HG03097 (cell line): Measurements from ENCODE around the gene BUB1B.

Experiments used
- ATAC-seq: cut with Tn5 transposase; IDR thresholded peaks from one replicate; pipeline ENCODE4 v1.9.1; 2021; ENCODE audit not compliant: unreplicated experiment, low FRiP score

The BUB1B gene

DNA sequence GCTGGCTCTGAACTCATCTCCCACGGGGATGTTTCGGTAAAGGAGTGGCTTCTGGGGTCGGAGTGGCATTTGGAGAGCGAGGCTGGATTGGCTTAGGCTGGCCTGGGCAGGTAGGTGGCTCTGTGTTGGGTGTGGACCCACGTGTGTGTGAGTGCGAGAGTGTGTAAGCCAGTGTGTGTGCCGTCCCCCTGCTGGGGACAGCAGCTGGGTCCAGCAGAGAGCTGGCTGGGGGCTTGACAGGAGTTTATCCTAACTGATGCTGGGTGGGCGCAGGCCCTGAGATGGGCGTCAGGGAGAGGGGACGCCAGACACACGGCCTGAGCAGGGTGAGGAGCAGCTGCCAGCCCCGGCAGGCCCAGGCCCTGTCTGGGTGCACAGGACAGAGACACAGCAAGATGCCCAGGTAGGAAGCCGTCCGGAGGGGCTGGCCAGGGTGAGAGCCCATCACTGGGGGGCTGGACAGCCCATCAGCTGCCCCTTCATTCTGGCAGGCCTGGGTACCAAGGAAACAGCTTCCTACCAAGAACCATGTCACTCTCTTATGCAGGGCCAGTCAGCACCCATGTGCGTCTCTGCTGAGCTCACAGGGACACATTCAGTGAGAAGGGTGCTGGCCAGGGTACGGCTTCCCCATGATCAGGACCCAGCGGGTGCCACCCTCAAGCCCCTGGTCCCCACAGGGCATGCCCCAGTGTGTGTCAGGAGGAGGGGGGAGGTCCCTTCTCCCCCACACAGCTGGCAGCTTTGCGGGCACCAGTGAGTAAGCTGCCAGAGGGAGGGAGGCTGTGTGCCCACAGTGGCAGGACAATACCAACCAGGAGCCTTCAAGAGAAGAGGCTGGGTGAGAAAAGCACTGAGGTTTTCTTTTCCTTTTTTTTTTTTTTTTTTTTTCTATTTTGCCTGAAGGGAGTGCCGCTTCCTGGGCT is 79.1 kb downstream of the BUB1B start:
- ATAC-seq, result no peak

DNA sequence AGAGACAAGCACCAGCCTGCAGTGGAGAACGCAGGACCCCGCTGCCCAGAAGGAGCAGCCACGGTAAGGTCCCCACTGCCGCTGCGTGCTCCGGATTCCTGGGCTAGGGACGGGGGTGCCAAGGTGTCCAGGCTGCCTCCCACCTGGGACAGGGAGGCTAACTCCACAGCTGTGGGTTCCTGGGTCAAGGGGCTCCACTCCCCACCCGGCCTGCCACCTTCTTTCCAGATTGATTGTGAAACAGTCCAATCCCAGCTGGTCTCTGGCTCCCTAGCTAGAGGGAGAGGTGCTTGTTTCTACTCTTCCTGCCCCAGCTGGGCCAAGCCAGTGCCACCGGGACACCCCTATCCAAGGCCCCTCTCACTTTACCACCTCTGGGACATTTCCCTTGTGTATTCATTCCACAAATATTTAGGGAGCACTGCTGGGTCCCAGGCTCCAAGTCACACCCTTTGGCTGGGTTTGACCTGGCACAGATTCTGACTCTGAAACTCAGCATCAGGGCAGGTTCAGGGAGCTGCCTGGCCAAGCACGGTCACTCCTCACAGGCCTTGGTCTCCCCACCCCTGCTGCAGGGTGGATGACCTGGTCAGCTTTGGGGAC is 79.9 kb downstream of the BUB1B start:
- ATAC-seq, result no peak

DNA sequence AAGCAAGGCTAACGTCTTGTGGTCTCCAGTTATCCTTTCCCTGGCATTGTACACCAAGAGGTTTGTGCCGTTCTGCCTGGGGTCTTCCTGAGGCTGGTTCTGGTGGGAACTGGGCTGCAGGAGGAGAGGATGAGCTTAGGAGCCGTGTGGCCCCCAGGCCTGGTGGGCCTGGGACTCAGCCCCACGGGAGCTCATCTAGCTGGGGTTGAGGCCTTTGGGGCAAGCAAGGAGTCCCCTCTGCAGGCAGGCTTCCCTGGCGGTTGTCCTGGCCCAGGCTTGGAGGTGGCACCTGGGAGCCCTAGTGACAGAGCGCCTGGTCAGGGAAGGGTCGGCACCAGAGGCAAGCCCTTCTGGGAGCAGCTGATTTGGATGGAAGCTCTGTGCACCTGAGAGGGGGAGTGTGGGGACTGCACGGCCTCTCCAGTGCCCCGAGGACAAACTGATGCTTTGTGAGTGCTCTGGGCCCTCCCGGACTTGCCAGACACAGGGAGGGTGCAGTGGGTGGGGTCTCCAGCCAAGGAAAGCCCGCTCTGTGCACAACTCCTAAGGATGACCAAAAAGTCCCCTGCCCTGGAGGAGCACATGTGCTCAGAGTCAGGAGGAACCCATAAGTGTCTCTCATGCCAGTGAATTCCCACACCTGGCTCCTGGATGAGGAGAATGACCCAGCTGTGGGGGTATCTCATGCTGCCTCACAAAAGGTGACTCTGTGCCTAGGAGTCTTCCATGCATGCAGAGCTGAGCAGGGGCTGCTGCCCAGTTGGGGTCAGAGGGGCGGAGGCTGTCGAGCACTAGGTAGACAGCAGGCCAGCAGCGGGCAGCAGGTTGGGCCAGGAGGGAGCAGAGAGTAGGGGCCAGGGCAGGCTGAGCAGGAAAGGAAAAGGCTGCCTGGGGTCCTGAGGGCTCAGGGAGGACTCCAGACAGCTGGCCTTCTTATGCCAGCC is 80.7 kb downstream of the BUB1B start:
- no peak for ATAC-seq

- ATAC-seq, result no peak
Measured at GRCh38 chr15:40242213-40242599, 81.3 kb downstream of the BUB1B start.

- ATAC-seq, result no peak
Measured at GRCh38 chr15:40242601-40243000, 81.7 kb downstream of the BUB1B start.

DNA sequence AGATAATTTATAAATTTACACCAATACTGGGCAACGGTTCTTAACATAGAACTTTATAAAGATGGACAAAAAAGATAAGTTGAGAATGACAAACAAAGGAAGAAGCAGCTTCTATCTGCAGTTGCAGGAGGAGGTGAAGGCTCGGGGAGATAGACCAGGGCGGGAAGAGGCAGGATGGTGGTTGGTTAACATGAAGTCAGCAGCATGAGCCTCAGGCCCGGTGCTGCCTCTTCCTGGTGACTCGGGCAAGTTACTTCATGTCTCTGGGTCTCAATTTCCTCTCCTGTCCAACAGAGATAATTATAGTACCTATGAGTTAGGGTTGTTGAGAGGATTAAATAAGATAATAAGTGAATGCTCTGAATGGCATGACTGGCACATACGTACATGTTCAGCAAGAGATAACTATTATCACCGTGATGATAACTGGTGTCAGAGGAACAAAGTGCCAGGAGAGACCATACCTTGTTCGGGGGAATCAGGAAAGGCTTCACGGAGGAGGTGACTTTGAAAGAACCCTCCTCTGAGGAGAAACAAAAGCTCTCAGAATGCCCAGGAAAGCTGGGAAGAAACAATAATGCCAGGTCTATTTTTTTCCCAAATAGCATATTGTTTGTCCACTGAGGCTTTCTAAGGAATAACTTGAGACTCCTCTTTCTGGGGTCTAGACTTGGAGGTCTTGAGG is 82.4 kb downstream of the BUB1B start:
- ATAC-seq, result no peak

GRCh38 chr15:40244961-40245523 is 84.2 kb downstream of the BUB1B start:
- no peak for ATAC-seq

- no peak for ATAC-seq
Measured at GRCh38 chr15:40245666-40246450, 85.0 kb downstream of the BUB1B start.

- no peak for ATAC-seq
Measured at GRCh38 chr15:40246496-40247280, 85.8 kb downstream of the BUB1B start.

DNA sequence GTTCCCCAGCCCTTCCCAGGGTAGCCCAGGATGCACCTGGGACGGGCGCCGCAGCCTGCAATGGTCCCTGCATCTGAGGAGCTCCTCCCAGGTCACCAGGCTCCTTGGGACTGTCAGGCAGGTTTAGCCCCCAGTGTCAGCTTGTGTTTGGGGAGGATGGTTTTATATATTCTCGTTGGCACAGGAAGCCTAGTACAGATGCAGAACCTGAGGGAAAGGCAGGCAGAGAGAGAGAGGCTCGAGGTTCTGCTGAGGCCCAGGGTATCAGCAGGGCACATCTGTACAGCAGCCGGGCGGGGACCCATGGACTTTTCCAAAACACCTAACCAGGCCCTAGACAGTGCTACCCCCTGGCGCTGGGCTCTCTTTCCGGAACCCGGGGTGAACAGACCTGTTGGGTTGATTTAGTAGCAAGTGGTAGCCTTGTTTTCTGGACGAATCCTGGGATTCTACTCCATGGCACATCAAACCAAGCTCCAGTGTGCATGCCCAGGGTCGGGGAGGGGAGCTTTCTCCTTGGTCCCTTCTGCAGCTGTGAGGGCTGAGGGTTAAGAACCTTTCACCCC is 86.6 kb downstream of the BUB1B start:
- ATAC-seq, result no peak

DNA sequence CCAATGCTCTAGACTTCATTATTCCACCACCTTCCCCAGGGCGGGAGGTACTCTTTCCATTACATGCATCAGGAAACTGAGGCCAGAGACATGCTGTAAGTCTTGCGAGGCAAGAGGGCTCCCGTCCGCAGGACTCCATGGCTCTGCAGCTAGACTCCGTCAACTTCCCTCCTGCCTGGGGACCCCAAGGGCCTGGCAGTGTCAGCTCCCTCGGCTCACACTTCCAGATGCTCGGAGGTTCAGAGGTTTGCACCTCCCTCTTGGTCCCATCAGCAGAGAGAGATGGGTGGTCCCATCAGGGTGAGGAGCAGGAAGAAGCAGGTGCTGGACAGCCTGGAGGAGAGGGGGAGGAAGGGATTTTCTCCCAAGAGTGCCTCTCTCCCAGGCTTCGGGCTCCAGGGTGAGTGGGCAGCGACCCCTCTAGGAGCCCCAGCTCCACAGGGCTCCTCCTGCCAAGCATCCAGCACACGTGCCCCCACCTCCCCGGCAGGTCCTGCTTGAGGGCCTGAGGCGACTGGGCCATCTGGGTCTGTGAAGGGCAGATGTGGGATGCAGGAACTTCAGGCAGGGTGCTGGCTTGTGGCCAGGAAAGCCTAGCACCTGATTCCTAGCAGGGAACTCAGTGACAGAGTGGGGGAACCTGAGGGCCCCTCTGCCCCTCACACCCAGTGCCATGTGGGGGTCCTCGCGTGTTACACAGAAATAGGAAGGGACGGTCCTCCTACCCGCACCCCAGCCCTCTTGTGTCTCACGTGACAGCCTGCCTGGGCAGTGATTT is 87.3 kb downstream of the BUB1B start:
- no peak for ATAC-seq

- ATAC-seq, result no peak
Measured at GRCh38 chr15:40249477-40250303, 88.8 kb downstream of the BUB1B start.

DNA sequence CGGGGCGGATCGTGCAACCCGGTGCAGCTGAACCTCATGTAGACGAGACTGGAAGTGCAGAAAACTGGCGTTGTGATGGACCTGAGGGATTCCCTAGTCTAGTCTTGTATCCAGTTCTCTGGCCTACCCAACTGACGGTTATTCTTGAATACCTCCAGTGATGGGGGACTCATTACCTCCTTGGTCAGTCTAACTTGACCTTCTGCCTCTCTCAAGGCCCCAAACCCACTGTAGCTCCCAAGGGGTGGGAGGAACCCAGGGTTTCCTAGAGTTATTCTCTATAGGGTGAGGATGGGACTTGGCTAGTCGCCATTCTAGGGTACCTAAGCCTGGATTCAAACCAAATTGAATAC is 89.4 kb downstream of the BUB1B start:
- no peak for ATAC-seq

GRCh38 chr15:40250771-40251483 is 90.1 kb downstream of the BUB1B start:
- no peak for ATAC-seq

DNA sequence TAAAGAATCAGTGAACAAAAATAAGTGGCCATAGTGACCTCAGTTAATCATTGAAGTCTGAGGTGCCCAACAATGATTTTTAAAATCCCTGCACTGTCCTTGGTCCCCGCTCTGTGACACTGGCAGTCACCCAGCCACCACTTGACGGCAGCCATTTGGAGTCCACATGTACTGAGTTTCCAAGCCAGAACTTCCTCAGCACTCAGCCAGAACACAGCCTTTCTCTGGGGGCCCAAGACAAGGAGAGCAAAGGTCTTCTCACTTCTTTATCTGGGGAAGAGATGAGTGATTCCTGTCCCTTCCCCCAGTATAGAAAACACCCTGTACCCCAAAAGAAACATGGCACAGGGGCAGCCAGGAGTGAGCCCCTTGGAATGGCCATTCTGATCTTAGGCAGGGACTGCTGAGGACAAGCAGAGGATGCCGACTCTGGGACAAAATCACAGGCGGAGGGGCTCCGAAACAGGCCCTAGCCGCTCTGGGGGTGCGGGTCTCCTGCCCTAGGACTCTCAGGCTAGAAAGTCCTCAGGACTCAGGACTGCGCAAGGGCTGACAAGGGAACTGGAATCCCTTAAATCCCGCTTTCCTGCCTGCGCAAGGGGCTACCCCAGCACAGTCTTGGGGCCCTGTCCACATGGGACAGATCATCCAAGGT is 90.7 kb downstream of the BUB1B start:
- ATAC-seq, result no peak

GRCh38 chr15:40252141-40252437 is 91.2 kb downstream of the BUB1B start:
- no peak for ATAC-seq
